NCI-H1092 treated with DMSO at 0.1 percent for 48 hours (cell line): ENCODE measurements around the gene CDH4.

Experiments used
- DNase-seq: peaks from one replicate; lab custom pipeline; 2025; lab: John Stamatoyannopoulos, UW

Gene CDH4

DNA sequence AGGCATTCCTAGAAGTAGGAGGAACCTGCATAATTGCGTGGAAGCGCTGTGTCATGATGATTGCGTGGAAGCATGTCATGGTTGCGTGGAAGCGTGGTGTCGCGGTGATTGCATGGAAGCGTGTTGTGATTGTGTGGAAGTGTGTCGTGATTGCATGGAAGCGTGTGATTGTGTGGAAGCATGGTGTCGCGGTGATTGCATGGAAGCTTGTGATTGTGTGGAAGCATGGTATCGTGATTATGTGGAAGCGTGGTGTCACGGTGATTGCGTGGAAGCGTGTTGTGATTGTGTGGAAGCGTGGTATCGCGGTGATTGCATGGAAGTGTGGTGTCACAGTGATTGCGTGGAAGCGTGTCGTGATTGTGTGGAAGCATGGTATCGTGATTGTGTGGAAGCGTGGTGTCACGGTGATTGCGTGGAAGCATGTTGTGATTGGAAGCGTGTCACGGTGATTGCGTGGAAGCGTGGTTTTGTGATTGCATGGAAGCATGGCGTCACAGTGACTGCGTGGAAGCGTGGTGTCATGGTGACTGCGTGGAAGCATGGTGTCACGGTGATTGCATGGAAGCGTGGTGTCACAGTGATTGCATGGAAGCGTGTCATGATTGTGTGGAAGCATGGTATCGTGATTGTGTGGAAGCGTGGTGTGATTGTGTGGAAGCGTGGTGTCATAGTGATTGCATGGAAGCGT, 667.8 kb downstream of the CDH4 start:
- no peak for DNase-seq

GRCh38 chr20:61922411-61922810, 670.4 kb downstream of the CDH4 start:
- DNase-seq = no peak

- DNase-seq = no peak
Measured at GRCh38 chr20:61922936-61923335, 670.9 kb downstream of the CDH4 start.

- no peak for DNase-seq
Measured at GRCh38 chr20:61923371-61924166, 671.5 kb downstream of the CDH4 start.

DNA sequence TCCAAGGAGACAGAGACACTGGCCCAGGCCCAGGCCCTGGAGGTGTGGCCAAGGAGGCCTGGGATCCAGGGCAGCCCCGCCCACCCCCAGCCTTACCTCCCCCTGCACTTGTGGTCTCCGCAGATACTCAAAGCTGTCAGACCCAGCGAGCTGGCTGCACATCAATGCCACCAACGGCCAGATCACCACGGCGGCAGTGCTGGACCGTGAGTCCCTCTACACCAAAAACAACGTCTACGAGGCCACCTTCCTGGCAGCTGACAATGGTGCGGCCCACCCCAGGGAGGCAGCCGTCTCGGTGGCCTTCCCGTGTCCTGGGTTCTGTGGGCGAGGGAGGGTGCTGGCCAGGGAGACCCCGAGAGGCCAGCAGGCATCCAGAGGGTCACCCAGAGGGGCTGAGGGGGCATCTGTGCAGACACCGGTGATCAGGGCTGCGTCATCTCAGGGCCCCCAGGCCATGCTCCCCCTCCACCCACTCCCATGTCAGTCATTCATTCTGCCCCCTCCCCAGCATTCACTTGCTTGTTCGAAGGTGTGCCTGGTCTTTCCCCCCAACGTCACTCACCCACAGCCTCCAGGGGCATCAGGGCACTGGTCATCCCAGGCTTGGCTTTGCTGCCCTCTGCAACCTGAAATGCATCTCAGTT, 672.3 kb downstream of the CDH4 start:
- DNase-seq = no peak

GRCh38 chr20:61924858-61925554, 672.9 kb downstream of the CDH4 start:
- DNase-seq = no peak

DNA sequence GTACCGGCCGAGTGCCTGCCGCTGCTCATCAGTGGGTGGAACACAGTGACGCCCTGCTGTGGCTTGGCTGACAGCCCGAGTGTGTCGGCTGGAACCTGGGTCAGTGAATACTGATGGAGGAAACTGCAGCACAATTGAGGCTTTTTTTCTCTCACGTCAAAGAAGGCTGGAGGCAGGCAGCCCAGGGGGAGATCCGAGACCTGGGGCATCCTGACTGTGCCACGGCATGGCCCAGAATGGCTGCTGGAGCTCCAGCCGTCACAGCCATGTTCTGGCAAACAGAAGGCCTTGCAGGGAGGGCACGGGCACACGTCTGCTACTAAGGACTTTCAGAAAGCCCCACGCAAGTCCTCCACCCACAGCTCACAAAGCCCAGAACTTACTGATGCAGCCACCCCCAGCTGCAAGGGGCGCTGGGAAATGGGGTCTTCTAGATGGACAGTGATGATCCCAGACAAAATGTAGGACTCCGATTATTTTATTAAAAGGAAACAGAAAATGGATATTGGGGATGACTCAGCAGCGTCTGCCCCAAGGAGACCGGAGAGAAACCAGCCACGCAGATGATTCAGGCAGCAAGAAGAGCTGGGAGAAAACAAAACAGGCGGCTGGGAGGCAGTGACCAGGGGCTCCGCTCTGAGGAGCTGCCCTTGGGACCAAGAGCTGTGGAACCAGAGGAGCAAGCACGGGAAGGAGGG, 673.6 kb downstream of the CDH4 start:
- peak; percentile 34 for DNase-seq

GRCh38 chr20:61926253-61926613, 674.2 kb downstream of the CDH4 start:
- no peak for DNase-seq

DNA sequence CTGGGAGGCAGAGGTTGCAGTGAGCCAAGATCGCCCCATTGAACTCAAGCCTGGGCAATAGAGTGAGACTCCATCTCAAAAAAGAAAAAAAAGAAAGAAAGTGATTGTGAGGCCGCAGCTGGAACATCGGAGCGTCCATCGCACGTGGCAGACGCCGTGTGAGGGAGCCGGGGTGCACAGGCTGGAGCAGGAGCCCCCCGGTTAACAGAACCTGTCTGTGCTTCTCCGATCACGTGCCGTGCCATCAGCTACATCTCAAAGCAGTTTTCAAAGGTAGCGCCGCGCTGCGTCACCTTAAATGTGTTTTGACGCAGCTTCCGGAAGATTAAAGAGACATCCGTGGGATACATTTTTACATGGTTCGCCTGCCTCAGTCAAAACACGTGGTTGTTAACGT, 674.7 kb downstream of the CDH4 start:
- no peak for DNase-seq

- no peak for DNase-seq
Measured at GRCh38 chr20:61927193-61927825, 675.2 kb downstream of the CDH4 start.

DNA sequence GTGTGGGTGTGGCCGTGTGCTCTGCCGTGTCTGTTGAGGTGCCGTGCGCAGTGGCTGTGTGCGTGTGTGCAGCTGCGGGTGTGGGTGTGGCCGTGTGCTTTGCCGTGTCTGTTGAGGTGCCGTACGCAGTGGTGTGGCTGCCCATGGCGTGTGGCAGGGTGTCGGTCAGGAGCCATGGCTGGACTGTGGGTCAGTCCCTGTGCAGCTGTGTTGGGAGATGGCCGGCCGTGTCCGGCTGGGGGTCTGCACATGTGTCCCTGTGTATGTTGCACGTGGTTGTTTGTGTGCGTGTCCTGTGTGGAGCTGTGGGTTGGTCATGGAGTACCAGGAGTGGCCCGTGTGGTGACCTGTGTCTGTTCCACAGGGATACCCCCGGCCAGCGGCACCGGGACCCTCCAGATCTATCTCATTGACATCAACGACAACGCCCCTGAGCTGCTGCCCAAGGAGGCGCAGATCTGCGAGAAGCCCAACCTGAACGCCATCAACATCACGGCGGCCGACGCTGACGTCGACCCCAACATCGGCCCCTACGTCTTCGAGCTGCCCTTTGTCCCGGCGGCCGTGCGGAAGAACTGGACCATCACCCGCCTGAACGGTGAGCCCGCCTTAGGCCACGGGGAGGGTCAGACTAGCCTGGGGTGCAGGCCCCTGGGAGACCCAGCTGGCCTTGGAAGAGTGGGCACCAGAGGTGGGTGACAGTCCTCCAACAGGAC, 675.9 kb downstream of the CDH4 start:
- no peak for DNase-seq

GRCh38 chr20:61929561-61929960, 677.5 kb downstream of the CDH4 start:
- no peak for DNase-seq

DNA sequence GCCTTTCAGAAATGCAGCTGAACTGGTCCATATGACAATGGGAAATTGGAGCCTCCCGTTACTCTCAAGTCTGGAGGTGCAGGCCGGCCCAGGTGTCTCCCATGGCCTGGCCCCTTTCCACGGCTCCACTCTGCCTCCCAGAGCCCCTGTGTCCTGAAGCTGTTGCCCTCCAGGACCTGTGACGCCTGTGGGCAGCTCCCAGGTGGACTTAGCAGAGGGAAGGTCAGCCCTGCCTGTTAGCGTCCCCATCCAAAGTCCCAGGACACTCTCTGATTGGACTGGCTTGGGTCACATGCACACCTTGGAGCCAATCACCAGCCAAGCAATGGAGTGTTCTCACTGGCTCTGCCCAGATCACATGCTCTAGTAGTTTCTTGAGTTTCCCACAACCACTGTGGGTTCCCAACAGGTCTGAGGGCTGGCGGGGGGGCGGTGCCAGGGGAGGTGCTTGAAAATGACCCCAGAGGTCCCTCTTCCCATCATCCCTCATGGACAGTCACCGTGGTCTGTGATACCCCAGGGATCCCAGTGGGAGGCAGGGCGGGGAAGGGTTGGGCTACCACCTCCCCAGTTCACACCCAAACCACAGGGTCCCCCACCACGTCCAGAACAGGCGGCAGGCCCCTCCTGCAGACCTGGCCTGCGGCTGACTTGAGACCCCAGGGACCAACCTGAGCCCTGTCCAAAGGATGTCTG, 678.1 kb downstream of the CDH4 start:
- no peak for DNase-seq

DNA sequence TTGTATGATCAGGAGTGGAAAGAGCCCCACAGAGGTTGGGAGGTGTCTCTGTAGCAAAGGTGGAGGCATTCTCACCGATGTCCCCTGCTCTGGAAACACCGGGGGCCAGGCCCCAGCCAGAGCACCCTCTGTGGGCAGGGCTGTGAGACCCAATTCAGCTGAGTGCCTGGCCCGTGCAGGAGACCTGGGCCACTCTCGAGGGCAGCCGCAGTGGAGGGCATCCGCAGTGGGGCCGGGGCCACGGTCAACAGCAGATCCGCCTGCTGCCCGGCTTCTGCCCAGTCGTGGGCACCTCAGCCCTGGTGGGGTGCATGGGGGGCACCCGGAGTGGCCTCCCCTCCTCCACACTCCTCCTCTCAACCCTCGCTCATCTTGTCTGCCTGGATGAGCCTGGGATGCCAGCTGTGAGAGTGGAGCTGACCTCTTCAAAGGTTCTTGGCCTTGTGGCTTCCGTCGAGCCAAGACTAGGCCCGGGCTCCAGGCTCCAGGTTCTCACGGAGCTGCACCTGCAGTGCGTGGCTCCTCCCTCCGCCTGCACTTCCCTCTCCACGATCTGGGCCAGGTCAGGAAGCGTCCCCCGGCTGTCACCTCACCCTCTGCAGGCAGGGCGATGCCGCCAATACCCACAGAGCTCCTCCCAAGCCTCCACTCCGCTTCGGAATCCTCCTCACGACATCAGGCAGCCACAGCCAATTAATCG, 678.9 kb downstream of the CDH4 start:
- DNase-seq = no peak

- DNase-seq = no peak
Measured at GRCh38 chr20:61931476-61932198, 679.6 kb downstream of the CDH4 start.

- DNase-seq = no peak
Measured at GRCh38 chr20:61932199-61932592, 680.1 kb downstream of the CDH4 start.

GRCh38 chr20:61932711-61933480, 680.8 kb downstream of the CDH4 start:
- DNase-seq = no peak

GRCh38 chr20:61933481-61933950, 681.5 kb downstream of the CDH4 start:
- no peak for DNase-seq
